ENCODE measurements around the gene TINCR.

DNA sequence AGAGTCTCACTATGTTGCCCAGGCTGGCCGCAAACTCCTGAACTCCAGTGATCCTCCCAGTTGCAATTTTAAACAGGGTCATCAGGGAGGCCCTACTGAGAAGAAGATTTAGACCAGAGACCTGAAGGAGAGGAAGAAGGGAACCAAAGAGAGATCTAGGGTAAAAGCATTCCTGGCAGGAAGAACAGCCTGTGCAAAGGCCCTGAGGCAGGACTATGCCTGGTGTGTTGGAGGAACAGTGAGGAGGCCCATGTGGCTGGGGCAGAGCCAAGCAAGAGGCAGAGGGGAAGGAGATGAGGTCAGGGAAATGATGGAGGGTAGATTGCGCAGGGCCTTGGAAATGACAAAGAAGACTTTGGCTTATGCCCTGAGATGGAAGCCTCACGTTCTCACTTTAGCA is 34.5 kb downstream of the TINCR start:
- TF ChIP-seq, protein P1, sequence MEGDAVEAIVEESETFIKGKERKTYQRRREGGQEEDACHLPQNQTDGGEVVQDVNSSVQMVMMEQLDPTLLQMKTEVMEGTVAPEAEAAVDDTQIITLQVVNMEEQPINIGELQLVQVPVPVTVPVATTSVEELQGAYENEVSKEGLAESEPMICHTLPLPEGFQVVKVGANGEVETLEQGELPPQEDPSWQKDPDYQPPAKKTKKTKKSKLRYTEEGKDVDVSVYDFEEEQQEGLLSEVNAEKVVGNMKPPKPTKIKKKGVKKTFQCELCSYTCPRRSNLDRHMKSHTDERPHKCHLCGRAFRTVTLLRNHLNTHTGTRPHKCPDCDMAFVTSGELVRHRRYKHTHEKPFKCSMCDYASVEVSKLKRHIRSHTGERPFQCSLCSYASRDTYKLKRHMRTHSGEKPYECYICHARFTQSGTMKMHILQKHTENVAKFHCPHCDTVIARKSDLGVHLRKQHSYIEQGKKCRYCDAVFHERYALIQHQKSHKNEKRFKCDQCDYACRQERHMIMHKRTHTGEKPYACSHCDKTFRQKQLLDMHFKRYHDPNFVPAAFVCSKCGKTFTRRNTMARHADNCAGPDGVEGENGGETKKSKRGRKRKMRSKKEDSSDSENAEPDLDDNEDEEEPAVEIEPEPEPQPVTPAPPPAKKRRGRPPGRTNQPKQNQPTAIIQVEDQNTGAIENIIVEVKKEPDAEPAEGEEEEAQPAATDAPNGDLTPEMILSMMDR (IDR thresholded peaks at IDR 0.05; ENCODE audit: low read depth, low read length, poor library complexity, severe bottlenecking) = no peak
- no peak for TF ChIP-seq EZH2phosphoT487 (IDR thresholded peaks at IDR 0.05; ENCODE audit: borderline replicate concordance, low read length)

Measured in DOHH2 (cell line).